SK-N-SH (cell line): ENCODE results near the gene MSL3.

Experiments used
- CTCF ChIP-seq: fragments of 200-600 bp; sonication (generic); IDR thresholded peaks from 2 replicates; pipeline ENCODE4 v1.6.1; 2017; ENCODE audit warnings: antibody characterized with exemption, mild to moderate bottlenecking, moderate library complexity
- EP300 ChIP-seq, 2 experiments: IDR thresholded peaks; 2 replicates each; pipeline versions ENCODE4 v1.4.0 to v1.6.1; 2012; ENCODE audit warnings: borderline replicate concordance in 1 of 2, low read depth in 1 of 2, low read length in 1 of 2
- FOXJ3 ChIP-seq: sonication (generic); formaldehyde crosslinking; IDR thresholded peaks from 2 replicates; pipeline ENCODE4 v1.5.1; 2020; ENCODE audit warnings: mild to moderate bottlenecking, missing genetic modification reagents
- GATA2 ChIP-seq: sonication (generic); formaldehyde crosslinking; IDR thresholded peaks from 2 replicates; pipeline ENCODE4 v1.5.0; 2020; ENCODE audit warnings: mild to moderate bottlenecking, missing genetic modification reagents
- IRF3 ChIP-seq: fragments of 150-350 bp; IDR thresholded peaks from 2 replicates; pipeline ENCODE4 v1.6.1; 2016; ENCODE audit warnings: mild to moderate bottlenecking, low read depth, low read length
- RCOR1 ChIP-seq: fragments of 150-350 bp; IDR thresholded peaks from 2 replicates; pipeline ENCODE4 v1.6.1; 2017; ENCODE audit warnings: antibody characterized with exemption, low read length
- REST ChIP-seq: IDR thresholded peaks from 2 replicates; pipeline ENCODE4 v1.6.1; 2012; ENCODE audit warnings: mild to moderate bottlenecking, low read depth, low read length, moderate library complexity
- YY1 ChIP-seq: IDR thresholded peaks from 2 replicates; pipeline ENCODE4 v1.4.0; 2012; ENCODE audit warnings: low read depth, mild to moderate bottlenecking

- TF ChIP-seq YY1 (no peak), RCOR1 (no peak), CTCF (no peak), GATA2 (no peak), EP300 (IDR thresholded peaks at IDR 0.05; ENCODE audit: borderline replicate concordance in 1 of 2, low read depth in 1 of 2, low read length in 1 of 2) (no peak), FOXJ3 (CRISPR knock-in tag) (no peak), IRF3 (no peak), REST (no peak)
These were observed 4.4 kb upstream of the MSL3 start for GRCh38 chrX:11753668-11754067.
